Mucosa of stomach (tissue), 1 donor: ENCODE results near the gene CLEC3B.
"Not testable (repeated sequence)": the region's sequence is repeated elsewhere in the genome, so short reads cannot be mapped to it uniquely, and the experiment has no call there.

ENCODE experiments used
- H3K27me3 ChIP-seq: one replicate; pipeline ENCODE4 v1.7.0; 2013; ENCODE audit warnings: mild to moderate bottlenecking, low read length; ENCODE audit not compliant: control insufficient read depth, insufficient read depth
- H3K36me3 ChIP-seq: one replicate; pipeline ENCODE4 v1.7.0; 2013; ENCODE audit warnings: low read length; ENCODE audit not compliant: control insufficient read depth, insufficient read depth
- H3K4me1 ChIP-seq: one replicate; pipeline ENCODE4 v1.7.0; 2013; ENCODE audit warnings: mild to moderate bottlenecking, low read length; ENCODE audit not compliant: control insufficient read depth, insufficient read depth
- H3K4me3 ChIP-seq: one replicate; pipeline ENCODE4 v1.7.0; 2013; ENCODE audit warnings: low read length
- H3K9ac ChIP-seq: one replicate; pipeline ENCODE4 v1.7.0; 2013; ENCODE audit warnings: mild to moderate bottlenecking, low read length, moderate library complexity
- H3K9me3 ChIP-seq: one replicate; pipeline ENCODE4 v1.7.0; 2013; ENCODE audit warnings: mild to moderate bottlenecking, low read length, moderate library complexity; ENCODE audit not compliant: control insufficient read depth
- donor health status: Pancreatic carcinoma.

CLEC3B gene

GRCh38 chr3:45048244-45048643 lies 22.1 kb downstream of the CLEC3B start:
- peaks cover 4% of the 10 kb centered on the region for H3K27me3 ChIP-seq
- no peaks in the 10 kb centered on the region for H3K4me1 ChIP-seq
- no peak overlapping the region for H3K9ac ChIP-seq
- H3K4me3 ChIP-seq: no peak overlapping the region
- H3K9me3 ChIP-seq: no peaks in the 10 kb centered on the region
- H3K36me3 ChIP-seq: no peaks in the 10 kb centered on the region

GRCh38 chr3:45049807-45050206 lies 23.7 kb downstream of the CLEC3B start:
- Histone ChIP-seq H3K4me3 (no peak overlapping the region), H3K9ac (no peak overlapping the region), H3K4me1 (no peaks in the 10 kb centered on the region), H3K36me3 (no peaks in the 10 kb centered on the region), H3K27me3 (peaks cover 4% of the 10 kb centered on the region), H3K9me3 (no peaks in the 10 kb centered on the region)

DNA sequence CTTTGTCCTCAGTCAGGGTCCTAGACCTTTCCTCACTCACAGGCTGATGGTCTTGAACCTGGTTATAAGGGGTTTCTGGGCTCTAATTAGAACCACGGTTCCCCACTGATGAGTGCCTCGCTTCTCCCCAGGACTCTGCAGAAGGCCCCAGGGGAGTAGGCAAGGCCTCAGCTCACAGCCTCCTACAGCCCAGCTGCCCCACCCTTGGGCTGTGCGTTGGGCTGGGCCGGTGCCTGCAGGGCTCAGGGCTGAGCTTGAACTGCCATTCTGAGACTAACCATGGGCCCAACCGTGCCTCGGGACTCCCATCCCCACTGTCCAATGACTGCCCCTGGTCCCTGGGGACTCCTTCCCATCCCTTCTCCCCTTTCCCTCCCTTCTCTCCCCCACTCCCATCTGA lies 25.6 kb downstream of the CLEC3B start:
- Histone ChIP-seq H3K9ac (no peak overlapping the region), H3K9me3 (no peaks in the 10 kb centered on the region), H3K27me3 (peaks cover 4% of the 10 kb centered on the region), H3K4me1 (no peaks in the 10 kb centered on the region), H3K36me3 (no peaks in the 10 kb centered on the region), H3K4me3 (no peak overlapping the region)

GRCh38 chr3:45053805-45054195 lies 27.7 kb downstream of the CLEC3B start:
- not testable (repeated sequence) for H3K36me3 ChIP-seq, H3K9ac ChIP-seq, H3K4me1 ChIP-seq

GRCh38 chr3:45054196-45054857 lies 28.2 kb downstream of the CLEC3B start:
- Histone ChIP-seq H3K4me3 (no peak overlapping the region), H3K36me3 (no peaks in the 10 kb centered on the region), H3K4me1 (no peaks in the 10 kb centered on the region), H3K9ac (no peak overlapping the region), H3K27me3 (no peaks in the 10 kb centered on the region), H3K9me3 (no peaks in the 10 kb centered on the region)

More at GRCh38 chr3:45053805-45054195, 27.7 kb downstream of the CLEC3B start:
- not testable (repeated sequence) for H3K27me3 ChIP-seq, H3K9me3 ChIP-seq, H3K4me3 ChIP-seq

DNA sequence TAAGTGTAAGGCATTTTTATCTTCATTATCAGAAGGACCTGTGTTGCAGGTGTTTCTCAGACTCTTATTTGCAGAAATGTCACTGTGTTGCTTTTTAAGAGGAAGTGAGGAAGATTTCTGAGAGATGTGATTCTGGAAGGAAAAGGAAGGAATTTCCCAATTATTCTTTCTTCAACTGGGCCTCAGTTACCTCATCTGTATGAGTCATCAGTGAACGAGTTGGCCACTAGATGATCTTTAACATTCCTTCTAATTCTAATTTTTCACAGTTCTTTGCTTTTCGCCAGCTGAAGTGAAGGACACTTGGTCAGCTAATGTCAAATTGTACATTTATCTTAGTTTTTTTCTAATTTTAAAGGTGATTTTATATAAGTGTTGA lies 28.9 kb downstream of the CLEC3B start:
- no peak overlapping the region for H3K9ac ChIP-seq
- no peaks in the 10 kb centered on the region for H3K9me3 ChIP-seq
- H3K27me3 ChIP-seq: no peaks in the 10 kb centered on the region
- H3K4me3 ChIP-seq: no peak overlapping the region
- H3K36me3 ChIP-seq: no peaks in the 10 kb centered on the region
- H3K4me1 ChIP-seq: no peaks in the 10 kb centered on the region

GRCh38 chr3:45055411-45056143 lies 29.5 kb downstream of the CLEC3B start:
- H3K36me3 ChIP-seq: no peaks in the 10 kb centered on the region
- no peaks in the 10 kb centered on the region for H3K9me3 ChIP-seq
- H3K4me3 ChIP-seq: no peak overlapping the region
- H3K27me3 ChIP-seq: no peaks in the 10 kb centered on the region
- H3K4me1 ChIP-seq: no peaks in the 10 kb centered on the region
- H3K9ac ChIP-seq: no peak overlapping the region

GRCh38 chr3:45056608-45057301 lies 30.7 kb downstream of the CLEC3B start:
- Histone ChIP-seq H3K27me3 (no peaks in the 10 kb centered on the region), H3K4me1 (no peaks in the 10 kb centered on the region), H3K9me3 (no peaks in the 10 kb centered on the region), H3K9ac (no peak overlapping the region), H3K4me3 (no peak overlapping the region), H3K36me3 (no peaks in the 10 kb centered on the region)

GRCh38 chr3:45057557-45057956 lies 31.5 kb downstream of the CLEC3B start:
- Histone ChIP-seq H3K9ac (no peak overlapping the region), H3K9me3 (no peaks in the 10 kb centered on the region), H3K36me3 (no peaks in the 10 kb centered on the region), H3K4me1 (no peaks in the 10 kb centered on the region), H3K27me3 (no peaks in the 10 kb centered on the region), H3K4me3 (no peak overlapping the region)

- H3K9ac ChIP-seq: no peak overlapping the region
- H3K27me3 ChIP-seq: no peaks in the 10 kb centered on the region
- H3K36me3 ChIP-seq: no peaks in the 10 kb centered on the region
- H3K4me3 ChIP-seq: no peak overlapping the region
- H3K9me3 ChIP-seq: no peaks in the 10 kb centered on the region
- no peaks in the 10 kb centered on the region for H3K4me1 ChIP-seq
Observed at GRCh38 chr3:45059132-45059531, 33.0 kb downstream of the CLEC3B start.

GRCh38 chr3:45060165-45060892 lies 34.2 kb downstream of the CLEC3B start:
- no peaks in the 10 kb centered on the region for H3K9me3 ChIP-seq
- no peaks in the 10 kb centered on the region for H3K27me3 ChIP-seq
- no peaks in the 10 kb centered on the region for H3K36me3 ChIP-seq
- no peak overlapping the region for H3K4me3 ChIP-seq
- no peak overlapping the region for H3K9ac ChIP-seq
- H3K4me1 ChIP-seq: peaks cover 3% of the 10 kb centered on the region

DNA sequence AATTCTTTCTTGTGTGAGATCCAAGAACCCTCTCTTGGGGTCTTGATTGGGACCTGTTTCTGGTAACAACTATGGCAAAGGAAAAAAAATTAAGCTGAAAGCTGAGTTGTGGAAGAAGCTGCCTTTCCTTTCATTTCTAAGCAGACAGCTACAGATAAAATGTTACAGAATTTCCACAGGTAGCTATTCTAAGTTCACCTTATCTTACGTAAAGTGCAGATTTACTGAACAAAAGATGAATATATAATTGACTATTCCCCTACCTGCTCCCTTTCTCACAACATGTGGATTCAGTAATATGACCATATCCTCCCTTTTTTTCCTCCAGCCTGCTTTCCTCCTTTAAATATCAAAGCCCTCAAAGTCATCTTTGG lies 36.6 kb downstream of the CLEC3B start:
- Histone ChIP-seq H3K4me3 (no peak overlapping the region), H3K36me3 (no peaks in the 10 kb centered on the region), H3K9me3 (no peaks in the 10 kb centered on the region), H3K9ac (no peak overlapping the region), H3K4me1 (peaks cover 13% of the 10 kb centered on the region), H3K27me3 (no peaks in the 10 kb centered on the region)
